ENCODE results near the gene MGRN1. TPM values are rescaled to one million over a fixed set of nuclear protein-coding genes. Genes with fewer than 3 reads are reported as not detected.

The MGRN1 gene
- polyA plus RNA-seq, 1 donor from 2014 or later: 35.9 TPM

- TF ChIP-seq RAD21 (conservative IDR thresholded peaks at IDR 0.05): no peak
- TF ChIP-seq TAF1 (IDR thresholded peaks at IDR 0.05; ENCODE audit: low read depth): no peak
- TF ChIP-seq MXI1 (conservative IDR thresholded peaks at IDR 0.05; ENCODE audit: poor library complexity, severe bottlenecking): no peak
- TF ChIP-seq, protein P1, sequence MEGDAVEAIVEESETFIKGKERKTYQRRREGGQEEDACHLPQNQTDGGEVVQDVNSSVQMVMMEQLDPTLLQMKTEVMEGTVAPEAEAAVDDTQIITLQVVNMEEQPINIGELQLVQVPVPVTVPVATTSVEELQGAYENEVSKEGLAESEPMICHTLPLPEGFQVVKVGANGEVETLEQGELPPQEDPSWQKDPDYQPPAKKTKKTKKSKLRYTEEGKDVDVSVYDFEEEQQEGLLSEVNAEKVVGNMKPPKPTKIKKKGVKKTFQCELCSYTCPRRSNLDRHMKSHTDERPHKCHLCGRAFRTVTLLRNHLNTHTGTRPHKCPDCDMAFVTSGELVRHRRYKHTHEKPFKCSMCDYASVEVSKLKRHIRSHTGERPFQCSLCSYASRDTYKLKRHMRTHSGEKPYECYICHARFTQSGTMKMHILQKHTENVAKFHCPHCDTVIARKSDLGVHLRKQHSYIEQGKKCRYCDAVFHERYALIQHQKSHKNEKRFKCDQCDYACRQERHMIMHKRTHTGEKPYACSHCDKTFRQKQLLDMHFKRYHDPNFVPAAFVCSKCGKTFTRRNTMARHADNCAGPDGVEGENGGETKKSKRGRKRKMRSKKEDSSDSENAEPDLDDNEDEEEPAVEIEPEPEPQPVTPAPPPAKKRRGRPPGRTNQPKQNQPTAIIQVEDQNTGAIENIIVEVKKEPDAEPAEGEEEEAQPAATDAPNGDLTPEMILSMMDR (IDR thresholded peaks at IDR 0.05; ENCODE audit: poor library complexity, severe bottlenecking): no peak
- TF ChIP-seq EP300 (conservative IDR thresholded peaks at IDR 0.05; ENCODE audit: poor library complexity, severe bottlenecking): no peak
- no peak for TF ChIP-seq EZH2 (IDR thresholded peaks at IDR 0.05; ENCODE audit: borderline replicate concordance, insufficient read depth, low read length, poor library complexity, severe bottlenecking)
- TF ChIP-seq POLR2AphosphoS5 (IDR thresholded peaks at IDR 0.05): no peak
- TF ChIP-seq, protein P2, sequence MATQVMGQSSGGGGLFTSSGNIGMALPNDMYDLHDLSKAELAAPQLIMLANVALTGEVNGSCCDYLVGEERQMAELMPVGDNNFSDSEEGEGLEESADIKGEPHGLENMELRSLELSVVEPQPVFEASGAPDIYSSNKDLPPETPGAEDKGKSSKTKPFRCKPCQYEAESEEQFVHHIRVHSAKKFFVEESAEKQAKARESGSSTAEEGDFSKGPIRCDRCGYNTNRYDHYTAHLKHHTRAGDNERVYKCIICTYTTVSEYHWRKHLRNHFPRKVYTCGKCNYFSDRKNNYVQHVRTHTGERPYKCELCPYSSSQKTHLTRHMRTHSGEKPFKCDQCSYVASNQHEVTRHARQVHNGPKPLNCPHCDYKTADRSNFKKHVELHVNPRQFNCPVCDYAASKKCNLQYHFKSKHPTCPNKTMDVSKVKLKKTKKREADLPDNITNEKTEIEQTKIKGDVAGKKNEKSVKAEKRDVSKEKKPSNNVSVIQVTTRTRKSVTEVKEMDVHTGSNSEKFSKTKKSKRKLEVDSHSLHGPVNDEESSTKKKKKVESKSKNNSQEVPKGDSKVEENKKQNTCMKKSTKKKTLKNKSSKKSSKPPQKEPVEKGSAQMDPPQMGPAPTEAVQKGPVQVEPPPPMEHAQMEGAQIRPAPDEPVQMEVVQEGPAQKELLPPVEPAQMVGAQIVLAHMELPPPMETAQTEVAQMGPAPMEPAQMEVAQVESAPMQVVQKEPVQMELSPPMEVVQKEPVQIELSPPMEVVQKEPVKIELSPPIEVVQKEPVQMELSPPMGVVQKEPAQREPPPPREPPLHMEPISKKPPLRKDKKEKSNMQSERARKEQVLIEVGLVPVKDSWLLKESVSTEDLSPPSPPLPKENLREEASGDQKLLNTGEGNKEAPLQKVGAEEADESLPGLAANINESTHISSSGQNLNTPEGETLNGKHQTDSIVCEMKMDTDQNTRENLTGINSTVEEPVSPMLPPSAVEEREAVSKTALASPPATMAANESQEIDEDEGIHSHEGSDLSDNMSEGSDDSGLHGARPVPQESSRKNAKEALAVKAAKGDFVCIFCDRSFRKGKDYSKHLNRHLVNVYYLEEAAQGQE (IDR thresholded peaks at IDR 0.05; ENCODE audit: borderline replicate concordance): no peak
- TF ChIP-seq SMC3 (conservative IDR thresholded peaks at IDR 0.05; ENCODE audit: poor library complexity): no peak
- H3K9me3 ChIP-seq (ENCODE audit: low read length): no peaks in the 10 kb centered on the region
- H3K79me2 ChIP-seq (replicated peaks; ENCODE audit: insufficient read depth, low read length): no peaks in the 10 kb centered on the region
These were observed 27.5 kb upstream of the MGRN1 start for GRCh38 chr16:4597174-4597573.

GRCh38 chr16:4599037-4599436 is 25.6 kb upstream of the MGRN1 start:
- TF ChIP-seq, protein P2 (IDR thresholded peaks at IDR 0.05; ENCODE audit: borderline replicate concordance): no peak
- TF ChIP-seq EP300 (conservative IDR thresholded peaks at IDR 0.05; ENCODE audit: poor library complexity, severe bottlenecking): no peak
- TF ChIP-seq TAF1 (IDR thresholded peaks at IDR 0.05; ENCODE audit: low read depth): no peak
- TF ChIP-seq SMC3 (conservative IDR thresholded peaks at IDR 0.05; ENCODE audit: poor library complexity): no peak
- TF ChIP-seq MXI1 (conservative IDR thresholded peaks at IDR 0.05; ENCODE audit: poor library complexity, severe bottlenecking): no peak
- no peaks in the 10 kb centered on the region for H3K36me3 ChIP-seq (ENCODE audit: insufficient read depth, low read length)
- no peak overlapping the region for H2AFZ ChIP-seq (ENCODE audit: low read depth, low read length)
- no peak overlapping the region for H3K4me2 ChIP-seq (ENCODE audit: low read length)
- no peaks in the 10 kb centered on the region for H3F3A ChIP-seq (ENCODE audit: insufficient read depth, low read length, poor library complexity, severe bottlenecking)
- no peaks in the 10 kb centered on the region for H3K9me2 ChIP-seq (ENCODE audit: insufficient read depth, low read length)
- no peak overlapping the region for H3K9ac ChIP-seq (ENCODE audit: low read length)
- no peak overlapping the region for H3K4me3 ChIP-seq (ENCODE audit: low read length)
- H3K27me3 ChIP-seq (ENCODE audit: insufficient read depth, low read depth, low read length): no peaks in the 10 kb centered on the region
- no peak overlapping the region for H3K27ac ChIP-seq (ENCODE audit: low read length)
- H4K20me1 ChIP-seq (ENCODE audit: insufficient read depth): no peaks in the 10 kb centered on the region
- H3K9me3 ChIP-seq (ENCODE audit: low read length): no peaks in the 10 kb centered on the region
- no peaks in the 10 kb centered on the region for H3K79me2 ChIP-seq (replicated peaks; ENCODE audit: insufficient read depth, low read length)

More at GRCh38 chr16:4597174-4597573, 27.5 kb upstream of the MGRN1 start:
- Histone ChIP-seq H3K9ac (ENCODE audit: low read length) (no peak overlapping the region), H3F3A (ENCODE audit: insufficient read depth, low read length, poor library complexity, severe bottlenecking) (no peaks in the 10 kb centered on the region), H4K20me1 (ENCODE audit: insufficient read depth) (no peaks in the 10 kb centered on the region), H2AFZ (ENCODE audit: low read depth, low read length) (no peak overlapping the region), H3K36me3 (ENCODE audit: insufficient read depth, low read length) (no peaks in the 10 kb centered on the region), H3K4me3 (ENCODE audit: low read length) (no peak overlapping the region), H3K4me2 (ENCODE audit: low read length) (no peak overlapping the region), H3K27ac (ENCODE audit: low read length) (no peak overlapping the region), H3K9me2 (ENCODE audit: insufficient read depth, low read length) (no peaks in the 10 kb centered on the region), H3K27me3 (ENCODE audit: insufficient read depth, low read depth, low read length) (no peaks in the 10 kb centered on the region)

Data from neural cell (in vitro differentiated cells).